Endothelial cell of umbilical vein (primary cell): Measurements from ENCODE around the gene AHRR. TPM values are rescaled to one million over a fixed set of nuclear protein-coding genes. Genes with fewer than 3 reads are reported as not detected.

Experiments
- BruUV-seq: library from RNA; stranded (reverse); fragments of 400-500 nt; replicated peaks from 2 replicates; lab custom pipeline; 2021; lab: Mats Ljungman, UMichigan
- CTCF ChIA-PET: fragments of 300-600, 350-600 bp; sonication (Branson Sonifier 250); formaldehyde crosslinking; loops from one replicate; lab custom pipeline; 2021; ENCODE audit warnings: antibody characterized with exemption, inconsistent platforms; lab: Charles Lee
- POLR2A ChIA-PET: fragments of 300-600, 350-600 bp; sonication (Branson Sonifier 250); formaldehyde crosslinking; loops from one replicate; lab custom pipeline; 2021; ENCODE audit warnings: antibody characterized with exemption, inconsistent platforms; lab: Charles Lee
- DNase-seq: peaks from one replicate; pipeline ENCODE4 v3.0.0-alpha.2; 2011; ENCODE audit warnings: low read depth, low spot score
- FAIRE-seq: peaks from 2 replicates; lab custom pipeline; 2011; peaks lifted over from hg19 to GRCh38; lab: Jason Lieb, UNC
- H2AFZ ChIP-seq: 2 replicates; pipeline ENCODE4 v1.6.0; 2012; ENCODE audit warnings: low read depth, low read length, control low read depth, inconsistent platforms
- H3K27ac ChIP-seq: 2 replicates; pipeline ENCODE4 v1.5.1; 2011; ENCODE audit warnings: low read depth, mild to moderate bottlenecking, control low read depth, low read length, moderate library complexity; ENCODE audit not compliant: insufficient read depth
- H3K27me3 ChIP-seq, 2 experiments: 2 replicates each; pipeline versions ENCODE4 v1.6.0 to v1.6.1; 2011; ENCODE audit warnings: low read length in 2 of 2, mixed read lengths in 1 of 2; ENCODE audit not compliant: control insufficient read depth in 2 of 2, insufficient read depth in 2 of 2
- H3K36me3 ChIP-seq, 2 experiments: 2 replicates in 1 of 2; 3 replicates in 1 of 2; pipeline ENCODE4 v1.5.1; 2011; ENCODE audit warnings: low read length in 2 of 2, mild to moderate bottlenecking in 1 of 2, moderate library complexity in 1 of 2; ENCODE audit not compliant: control insufficient read depth in 2 of 2, insufficient read depth in 2 of 2; ENCODE audit errors: extremely low read depth in 1 of 2
- H3K4me1 ChIP-seq: 3 replicates; pipeline ENCODE4 v1.5.1; 2011; ENCODE audit warnings: mild to moderate bottlenecking, low read length; ENCODE audit not compliant: control insufficient read depth, insufficient read depth; ENCODE audit errors: extremely low read depth
- H3K4me2 ChIP-seq: 2 replicates; pipeline ENCODE4 v1.6.1; 2011; ENCODE audit warnings: low read length, control low read depth, mixed read lengths; ENCODE audit not compliant: insufficient read depth
- H3K4me3 ChIP-seq, 3 experiments: fragments of 200-600 bp in 1 of 3; sonication (generic), shearing (Covaris generic) in 1 of 3; replicated peaks in 1 of 3; 2 replicates each; pipeline ENCODE4 v1.5.1; 2011 to 2016; ENCODE audit warnings: control low read depth in 3 of 3, low read length in 3 of 3, mild to moderate bottlenecking in 2 of 3, inconsistent platforms in 1 of 3, low read depth in 1 of 3, moderate library complexity in 1 of 3; ENCODE audit not compliant: insufficient read depth in 1 of 3
- H3K79me2 ChIP-seq: 2 replicates; pipeline ENCODE4 v1.6.0; 2012; ENCODE audit warnings: low read length, inconsistent platforms; ENCODE audit not compliant: control insufficient read depth, insufficient read depth
- H3K9ac ChIP-seq: replicated peaks from 2 replicates; pipeline ENCODE3; 2011; ENCODE audit warnings: low read length, control low read depth; ENCODE audit not compliant: insufficient read depth; ENCODE audit errors: extremely low read depth
- H3K9me1 ChIP-seq: replicated peaks from 3 replicates; pipeline ENCODE4 v1.6.0; 2011; ENCODE audit warnings: mild to moderate bottlenecking, low read length; ENCODE audit not compliant: control insufficient read depth, insufficient read depth; ENCODE audit errors: extremely low read depth
- H3K9me3 ChIP-seq: replicated peaks from 2 replicates; pipeline ENCODE4 v1.5.1; 2012; ENCODE audit warnings: low read length, inconsistent platforms; ENCODE audit not compliant: control insufficient read depth, insufficient read depth
- H4K20me1 ChIP-seq: replicated peaks from 2 replicates; pipeline ENCODE3; 2011; ENCODE audit warnings: mild to moderate bottlenecking, low read length; ENCODE audit not compliant: control insufficient read depth, insufficient read depth; ENCODE audit errors: extremely low read depth
- CTCF ChIP-seq, 2 donors: IDR thresholded peaks; 1 replicate in 1 of 2; 2 replicates in 1 of 2; pipeline ENCODE4 v1.5.1; 2011; ENCODE audit warnings: low read length in 2 of 2, mild to moderate bottlenecking in 2 of 2, moderate library complexity in 2 of 2, control low read depth in 1 of 2, inconsistent platforms in 1 of 2, low read depth in 1 of 2; ENCODE audit not compliant: insufficient read depth in 1 of 2; ENCODE audit errors: extremely low read depth in 1 of 2
- EZH2 ChIP-seq: IDR thresholded peaks from 2 replicates; pipeline ENCODE4 v1.6.1; 2012; ENCODE audit warnings: borderline replicate concordance, low read depth, mild to moderate bottlenecking, moderate library complexity, low read length, inconsistent platforms; ENCODE audit not compliant: severe bottlenecking
- FOS ChIP-seq: IDR thresholded peaks from 2 replicates; pipeline ENCODE4 v1.6.1; 2011; ENCODE audit warnings: mild to moderate bottlenecking, low read length, moderate library complexity, borderline replicate concordance; ENCODE audit not compliant: insufficient read depth
- GATA2 ChIP-seq: IDR thresholded peaks from 2 replicates; pipeline ENCODE4 v1.7.0; 2011; ENCODE audit warnings: low read depth, mild to moderate bottlenecking, moderate library complexity, mixed read lengths, low read length; ENCODE audit not compliant: insufficient read length, insufficient read depth
- JUN ChIP-seq: IDR thresholded peaks from 2 replicates; pipeline ENCODE4 v1.6.1; 2011; ENCODE audit warnings: borderline replicate concordance, low read depth; ENCODE audit not compliant: insufficient read length, insufficient read depth
- MAX ChIP-seq: IDR thresholded peaks from 2 replicates; pipeline ENCODE4 v1.6.1; 2011; ENCODE audit not compliant: insufficient read depth, insufficient read length
- MYC ChIP-seq: IDR thresholded peaks from one replicate; pipeline ENCODE4 v1.6.1; 2011; ENCODE audit warnings: mild to moderate bottlenecking, low read depth, low read length
- POLR2A ChIP-seq: IDR thresholded peaks from 2 replicates; pipeline ENCODE4 v1.6.1; 2012; ENCODE audit warnings: low read depth, mild to moderate bottlenecking, control low read depth, low read length
- POLR2AphosphoS5 ChIP-seq: IDR thresholded peaks from 2 replicates; pipeline ENCODE4 v1.6.1; 2012; ENCODE audit warnings: low read depth, mild to moderate bottlenecking, control low read depth, low read length, moderate library complexity; ENCODE audit not compliant: insufficient read depth
- dilution Hi-C: fragments of 300-500 bp; cut with MboI; formaldehyde crosslinking; loops from one replicate; pipeline ENCODE4 v1.15.0; 2019; ENCODE audit warnings: low sequenced_read_pairs; ENCODE audit not compliant: extremely low pct_ligation_motif_present
- intact Hi-C: fragments of 100-400 bp; cut with micrococcal nuclease; formaldehyde crosslinking; loops from one replicate; pipeline ENCODE4 v1.10.0; 2022
- polyA plus RNA-seq, 4 experiments: library from polyadenylated mRNA; depleted of rRNA in 3 of 4; stranded (reverse) in 3 of 4; unstranded in 1 of 4; fragments of >200 nt; gene quantifications; 2 replicates each; pipeline versions ENCODE4 v1.2.1 to v1.2.3, GENCODE V29; 2011 to 2012; ENCODE audit warnings: missing spikeins in 1 of 4
- total RNA-seq: library from RNA; stranded (reverse); gene quantifications from 2 replicates; pipeline ENCODE4 v1.2.3, GENCODE V29; 2021

The AHRR gene
- total and polyA plus RNA-seq, 2 donors (not counting 3 experiments of a cell fraction or from before 2014, with no cell fraction given): 3.1 to 7.3 TPM

- Histone ChIP-seq H3K4me1 (no peaks in the 10 kb centered on the region), H3K79me2 (no peaks in the 10 kb centered on the region), H3K4me2 (no peak overlapping the region), H4K20me1 (no peaks in the 10 kb centered on the region), H3K27me3 (no peaks in the 10 kb centered on the region), H3K9me3 (no peaks in the 10 kb centered on the region), H3K27ac (no peak overlapping the region), H2AFZ (no peak overlapping the region), H3K36me3 (no peaks in the 10 kb centered on the region), H3K9me1 (no peaks in the 10 kb centered on the region), H3K9ac (no peak overlapping the region), H3K4me3 (no peak overlapping the region)
- dilution Hi-C loops (no loop called here), intact Hi-C loops (no loop called here)
- ChIA-PET CTCF (no interaction called here), POLR2A (no interaction called here)
- no peak for DNase-seq
- no peak for FAIRE-seq
- BruUV-seq: no TSS peak
- TF ChIP-seq POLR2A (no peak), GATA2 (no peak), MAX (no peak), POLR2AphosphoS5 (no peak), FOS (no peak), CTCF (IDR thresholded peaks at IDR 0.05; ENCODE audit: extremely low read depth in 1 of 2, insufficient read depth in 1 of 2, low read depth in 1 of 2, low read length in 2 of 2) (no peak), EZH2 (no peak), JUN (no peak), MYC (no peak)
These were observed 98.5 kb downstream of the AHRR start for GRCh38 chr5:419970-420369.
